CD4-positive, alpha-beta T cell treated with Interleukin-15 for 1 hour (primary cell): ENCODE measurements around the gene ODAD4.

Experiments
- DNase-seq: peaks from one replicate; pipeline ENCODE4 v3.0.0-alpha.2; 2020

ODAD4 gene

GRCh38 chr17:41942626-41943373 is 12.4 kb downstream of the ODAD4 start:
- DNase-seq, result no peak

GRCh38 chr17:41943492-41943891 is 13.1 kb downstream of the ODAD4 start:
- no peak for DNase-seq

DNA sequence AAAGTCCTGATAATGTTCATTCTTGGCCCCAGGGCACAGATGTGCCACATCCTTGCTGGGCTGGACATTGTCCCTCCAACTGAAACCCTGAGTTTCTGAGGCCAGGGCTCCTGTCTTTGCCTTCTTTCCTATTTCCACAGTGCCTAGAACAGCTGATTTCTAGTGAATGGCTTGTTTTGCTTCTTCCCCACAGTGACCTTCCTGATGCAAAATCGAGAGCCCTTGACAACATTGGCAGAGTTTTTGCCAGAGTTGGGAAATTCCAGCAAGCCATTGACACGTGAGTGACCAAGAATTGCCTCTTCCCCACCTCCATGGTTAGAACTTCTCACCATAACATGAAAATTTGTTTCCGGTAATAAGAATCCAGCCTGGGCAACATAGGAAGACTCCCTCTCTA is 14.5 kb downstream of the ODAD4 start:
- no peak for DNase-seq

DNA sequence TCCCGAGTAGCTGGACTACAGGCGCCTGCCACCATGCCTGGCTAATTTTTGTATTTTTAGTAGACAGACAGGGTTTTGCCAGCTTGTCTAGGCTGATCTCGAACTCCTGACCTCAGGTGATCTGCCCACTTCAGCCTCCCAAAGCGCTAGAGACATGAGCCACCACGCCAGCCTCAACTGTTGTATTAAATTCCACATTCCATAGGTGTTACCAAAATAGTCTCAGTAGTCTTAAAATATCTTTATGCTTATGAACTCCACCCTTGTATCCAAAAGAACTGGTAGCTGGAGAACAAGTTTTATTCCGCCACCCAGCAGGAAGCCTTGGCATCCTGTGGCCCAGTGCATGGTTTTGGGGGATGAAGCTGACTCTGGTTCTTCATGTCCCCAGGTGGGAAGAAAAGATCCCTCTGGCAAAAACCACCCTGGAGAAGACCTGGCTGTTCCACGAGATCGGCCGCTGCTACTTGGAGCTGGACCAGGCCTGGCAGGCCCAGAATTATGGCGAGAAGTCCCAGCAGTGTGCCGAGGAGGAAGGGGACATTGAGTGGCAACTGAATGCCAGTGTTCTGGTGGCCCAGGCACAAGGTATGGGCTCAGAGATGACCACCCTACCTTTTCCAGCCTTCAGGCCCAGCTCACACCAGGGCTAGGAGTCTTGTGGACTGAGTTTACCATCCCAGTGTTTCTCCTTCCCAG is 18.5 kb downstream of the ODAD4 start:
- DNase-seq, result no peak

DNA sequence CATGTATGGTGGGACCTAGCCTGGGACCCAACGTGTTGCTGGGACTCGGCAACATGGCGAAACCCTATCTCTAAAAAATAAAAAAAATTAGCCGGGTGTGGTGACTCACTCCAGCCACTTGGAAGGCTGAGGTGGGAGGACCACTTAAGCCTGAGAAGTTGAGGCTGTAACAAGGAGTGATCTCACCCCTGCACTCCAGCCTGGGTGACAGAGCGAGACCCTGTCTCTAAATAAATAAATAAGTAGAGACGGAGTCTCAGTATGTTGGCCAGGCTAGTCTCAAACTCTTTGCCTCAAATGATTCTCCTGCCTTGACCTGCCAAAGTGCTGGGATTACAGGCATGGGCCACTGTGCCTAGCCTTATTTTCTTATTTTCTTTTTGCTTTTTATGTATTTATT is 26.1 kb downstream of the ODAD4 start:
- DNase-seq, result no peak

GRCh38 chr17:41957031-41957868 is 26.8 kb downstream of the ODAD4 start:
- no peak for DNase-seq

DNA sequence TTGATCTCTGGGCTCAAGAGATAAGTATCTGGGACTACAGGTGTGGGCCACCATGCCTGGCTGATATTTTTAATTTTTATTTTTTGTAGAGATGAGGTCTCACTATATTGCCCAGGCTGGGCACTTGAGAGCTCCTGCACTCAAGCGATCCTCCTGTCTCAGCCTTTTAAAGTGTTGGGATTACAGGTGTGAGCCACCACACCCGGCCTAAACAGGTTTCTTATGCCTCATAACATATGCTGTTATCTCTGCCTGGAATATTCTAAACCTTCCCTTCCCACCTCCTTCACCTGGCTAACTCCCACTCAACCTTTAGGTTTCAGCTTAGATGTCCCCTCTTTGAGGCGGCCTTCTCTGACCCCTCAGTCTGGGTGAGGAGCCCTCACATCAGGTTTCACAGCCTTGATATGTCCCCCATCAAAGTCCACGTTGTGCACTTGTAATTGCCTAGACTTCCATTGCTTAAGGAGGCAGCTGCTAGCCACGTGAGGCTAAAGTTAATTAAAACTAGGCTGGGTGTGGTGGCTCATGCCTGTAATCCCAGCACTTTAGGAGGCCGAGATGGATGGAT is 27.5 kb downstream of the ODAD4 start:
- no peak for DNase-seq

DNA sequence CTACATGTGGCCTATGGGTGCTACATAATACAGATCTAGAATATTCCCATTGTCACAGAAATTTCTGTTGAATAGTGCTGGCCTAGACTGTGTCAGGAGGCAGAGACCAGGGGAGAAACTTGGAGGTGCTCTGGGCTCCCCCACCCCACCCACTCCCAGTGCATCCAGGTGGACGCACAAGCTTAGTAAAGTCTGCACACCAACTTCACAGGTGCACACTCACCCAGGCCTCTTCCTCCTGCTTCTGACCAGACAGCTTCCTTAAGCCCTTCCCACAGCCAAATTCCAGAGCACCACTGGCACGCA is 28.6 kb downstream of the ODAD4 start:
- DNase-seq, result no peak

GRCh38 chr17:41959336-41960095 is 29.1 kb downstream of the ODAD4 start:
- DNase-seq, result no peak

DNA sequence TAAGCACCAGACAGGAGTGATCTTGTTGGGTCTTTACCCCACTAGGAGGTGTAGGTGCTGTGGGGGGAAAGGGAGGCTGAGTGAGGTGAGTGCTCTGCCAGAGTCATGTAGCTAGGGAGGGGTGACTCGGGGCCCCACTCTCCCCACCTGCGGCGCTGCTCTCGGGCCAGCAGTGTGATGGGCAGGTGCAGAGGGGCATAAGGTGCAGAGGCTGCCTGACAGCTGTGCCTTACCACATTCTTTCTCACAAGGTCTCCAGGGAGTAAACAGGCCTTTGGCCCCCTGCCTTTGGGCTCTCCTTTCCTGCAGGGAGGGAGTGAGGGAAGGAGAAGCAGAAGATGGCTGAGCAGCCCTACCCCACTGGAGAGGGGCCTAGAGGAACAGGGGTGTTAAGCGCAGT is 31.7 kb downstream of the ODAD4 start:
- DNase-seq, result no peak

- peak; percentile 68 for DNase-seq
Measured at GRCh38 chr17:41962768-41963434, 32.5 kb downstream of the ODAD4 start.

GRCh38 chr17:41965694-41966462 is 35.5 kb downstream of the ODAD4 start:
- peak; percentile 66 for DNase-seq

- DNase-seq, result peak; percentile 90
Measured at GRCh38 chr17:41966463-41967140, 36.2 kb downstream of the ODAD4 start, which contains the start of gene CNP. TSS of gene CNP (plus strand) at chr17:41966795. CDS start at chr17:41966885, 90 bp downstream.

DNA sequence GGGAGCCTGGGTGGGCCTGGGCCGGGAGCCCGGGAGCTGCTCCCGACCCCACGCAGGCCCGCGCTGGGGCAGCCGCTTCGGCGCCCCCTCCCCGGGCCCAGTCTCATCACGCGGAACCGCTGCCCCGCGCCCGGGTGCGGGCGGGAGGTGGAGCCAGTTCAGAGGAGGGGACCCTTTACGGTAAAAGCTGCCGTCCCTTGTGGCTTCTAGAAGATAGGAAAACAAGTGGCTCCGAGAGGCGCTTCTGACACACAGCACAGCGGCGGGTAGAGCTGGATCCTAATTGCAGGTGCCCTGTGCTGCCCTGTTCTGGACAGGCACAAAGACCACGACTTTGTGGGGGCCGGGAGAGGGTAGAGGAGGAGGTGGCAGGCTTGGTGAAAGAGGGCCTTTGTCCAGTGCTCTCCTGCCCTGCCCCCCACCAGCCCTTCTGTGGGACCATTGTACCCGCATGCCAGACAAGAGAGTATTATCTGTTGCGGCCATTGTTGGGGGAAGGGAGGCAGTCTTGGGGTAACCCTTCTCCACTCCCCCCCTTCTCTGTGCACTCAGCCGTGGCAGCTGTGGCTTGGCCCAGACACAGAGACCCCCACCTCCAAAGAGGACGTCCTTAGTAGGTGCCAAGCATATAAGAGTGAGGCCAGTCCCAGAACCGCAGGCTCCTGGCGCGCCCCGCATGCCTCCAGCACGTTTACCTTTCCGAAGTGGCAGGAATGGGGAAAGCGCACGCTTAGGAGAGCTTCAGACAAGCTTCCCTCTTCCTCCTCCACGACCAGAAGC is 36.9 kb downstream of the ODAD4 start:
- no peak for DNase-seq

DNA sequence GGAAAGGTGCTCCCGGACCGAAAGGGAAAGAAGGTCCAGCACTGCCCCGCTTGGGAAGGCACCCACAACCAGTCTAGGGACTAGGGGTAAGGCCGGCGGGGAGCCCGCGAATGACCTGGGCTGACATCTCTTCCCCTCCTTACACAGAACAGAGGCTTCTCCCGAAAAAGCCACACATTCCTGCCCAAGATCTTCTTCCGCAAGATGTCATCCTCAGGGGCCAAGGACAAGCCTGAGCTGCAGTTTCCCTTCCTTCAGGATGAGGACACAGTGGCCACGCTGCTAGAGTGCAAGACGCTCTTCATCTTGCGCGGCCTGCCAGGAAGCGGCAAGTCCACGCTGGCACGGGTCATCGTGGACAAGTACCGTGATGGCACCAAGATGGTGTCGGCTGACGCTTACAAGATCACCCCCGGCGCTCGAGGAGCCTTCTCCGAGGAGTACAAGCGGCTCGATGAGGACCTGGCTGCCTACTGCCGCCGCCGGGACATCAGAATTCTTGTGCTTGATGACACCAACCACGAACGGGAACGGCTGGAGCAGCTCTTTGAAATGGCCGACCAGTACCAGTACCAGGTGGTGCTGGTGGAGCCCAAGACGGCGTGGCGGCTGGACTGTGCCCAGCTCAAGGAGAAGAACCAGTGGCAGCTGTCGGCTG is 37.6 kb downstream of the ODAD4 start:
- DNase-seq, result no peak

GRCh38 chr17:41968676-41969075 is 38.3 kb downstream of the ODAD4 start:
- no peak for DNase-seq

- no peak for DNase-seq
Measured at GRCh38 chr17:41970901-41971331, 40.5 kb downstream of the ODAD4 start.

GRCh38 chr17:41971721-41972523 is 41.5 kb downstream of the ODAD4 start:
- no peak for DNase-seq
